Common myeloid progenitor, CD34-positive (primary cell): ENCODE results near the gene UFD1.

Experiments
- CTCF ChIA-PET: fragments of 350-600 bp; sonication (Branson Sonifier 250); formaldehyde crosslinking; loops from one replicate; lab custom pipeline; 2021; ENCODE audit warnings: antibody characterized with exemption; lab: Charles Lee
- POLR2A ChIA-PET: fragments of 350-600 bp; sonication (Branson Sonifier 250); formaldehyde crosslinking; loops from one replicate; lab custom pipeline; 2021; ENCODE audit warnings: antibody characterized with exemption; lab: Charles Lee
- DNase-seq, 3 donors: peaks; one replicate each; pipeline versions ENCODE4 v3.0.0 to v3.0.0-alpha.2; 2013
- H3K27ac ChIP-seq, 2 experiments: 1 replicate in 1 of 2; 2 replicates in 1 of 2; pipeline ENCODE4 v1.7.0; 2013; ENCODE audit warnings: inconsistent platforms in 2 of 2, low read length in 2 of 2, mild to moderate bottlenecking in 2 of 2, low read depth in 1 of 2, moderate library complexity in 1 of 2; ENCODE audit not compliant: severe bottlenecking in 2 of 2, insufficient read depth in 1 of 2, poor library complexity in 1 of 2
- H3K27me3 ChIP-seq, 5 experiments: replicated peaks in 2 of 5; 1 replicate in 3 of 5; 2 replicates in 2 of 5; pipeline versions ENCODE4 v1.6.1 to v1.7.0; 2013; ENCODE audit warnings: low read length in 4 of 5, mild to moderate bottlenecking in 2 of 5, moderate library complexity in 2 of 5, inconsistent platforms in 1 of 5; ENCODE audit not compliant: insufficient read depth in 5 of 5, control insufficient read depth in 4 of 5
- H3K36me3 ChIP-seq, 4 experiments: 1 replicate in 2 of 4; 2 replicates in 2 of 4; pipeline versions ENCODE4 v1.6.1 to v1.7.0; 2013; ENCODE audit warnings: low read length in 3 of 4, control low read depth in 1 of 4, mild to moderate bottlenecking in 1 of 4; ENCODE audit not compliant: control insufficient read depth in 4 of 4, insufficient read depth in 4 of 4
- H3K4me1 ChIP-seq, 4 experiments: 1 replicate in 3 of 4; 2 replicates in 1 of 4; pipeline versions ENCODE4 v1.6.1 to v1.7.1; 2013; ENCODE audit warnings: low read length in 3 of 4, mild to moderate bottlenecking in 3 of 4, control low read depth in 1 of 4, inconsistent platforms in 1 of 4, moderate library complexity in 1 of 4; ENCODE audit not compliant: control insufficient read depth in 4 of 4, insufficient read depth in 4 of 4; ENCODE audit errors: control extremely low read depth in 1 of 4
- H3K4me3 ChIP-seq, 7 experiments: 1 replicate in 4 of 7; 2 replicates in 3 of 7; pipeline versions ENCODE4 v1.5.1 to v1.7.0; 2013; ENCODE audit warnings: mild to moderate bottlenecking in 7 of 7, low read length in 6 of 7, moderate library complexity in 6 of 7, inconsistent platforms in 2 of 7, low read depth in 2 of 7, control low read depth in 1 of 7; ENCODE audit not compliant: insufficient read depth in 4 of 7, control insufficient read depth in 1 of 7; ENCODE audit errors: extremely low read depth in 1 of 7
- H3K9me3 ChIP-seq, 5 experiments: 1 replicate in 4 of 5; 2 replicates in 1 of 5; pipeline versions ENCODE4 v1.6.1 to v1.7.1; 2013; ENCODE audit warnings: low read length in 4 of 5, mild to moderate bottlenecking in 2 of 5, inconsistent platforms in 1 of 5, low read depth in 1 of 5, moderate library complexity in 1 of 5; ENCODE audit not compliant: control insufficient read depth in 4 of 5, insufficient read depth in 2 of 5; ENCODE audit errors: control extremely low read depth in 1 of 5
- WGBS: methylation state at CpG from one replicate; pipeline ENCODE4 v1.1.5; 2013; ENCODE audit not compliant: insufficient coverage; 5-methylcytosine and 5-hydroxymethylcytosine counted together

The UFD1 gene

DNA sequence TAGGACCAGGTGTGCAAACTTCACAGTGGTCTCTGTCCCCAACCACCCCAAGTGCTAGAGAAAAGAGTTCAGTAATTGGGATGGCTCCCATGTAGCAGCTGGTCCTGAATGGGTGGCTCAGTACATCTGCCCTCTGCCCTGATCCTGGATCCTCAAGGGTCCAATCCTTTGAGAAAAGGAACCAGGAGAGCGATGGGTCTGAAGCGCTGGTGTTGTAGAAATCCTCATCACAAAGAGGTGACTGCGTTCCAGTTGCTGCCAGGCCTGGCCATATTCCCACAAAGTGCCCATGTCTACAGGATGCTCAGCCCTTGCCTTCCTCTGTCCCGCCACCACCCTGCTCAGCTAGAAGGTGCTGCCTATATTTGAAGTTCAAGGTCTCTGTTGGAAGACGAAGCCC is 25.3 kb downstream of the UFD1 start:
- Histone ChIP-seq H3K27ac (no peak overlapping the region), H3K27me3 (no peaks in the 10 kb centered on the region), H3K4me1 (peaks cover 0 to 4% (median under 1%) of the 10 kb centered on the region in 4 experiments), H3K4me3 (no peak overlapping the region), H3K36me3 (peaks cover 18 to 78% (median 57%) of the 10 kb centered on the region in 4 experiments), H3K9me3 (no peaks in the 10 kb centered on the region)
- ChIA-PET CTCF (no interaction called here), POLR2A (no interaction called here)
- DNase-seq, result no peak
- WGBS, result 95% methylated on average over 3 of the region's 5 CpGs

GRCh38 chr22:19451570-19451969 is 27.4 kb downstream of the UFD1 start:
- 100% methylated on average over 1 of the region's 4 CpGs for WGBS
- ChIA-PET POLR2A (interaction anchor here (0.5 kb wide), 1 partner anchor 35 kb away, joined by 3 read pairs; no protein-coding TSS in a partner anchor), CTCF (interaction anchor here (1.0 to 1.3 kb wide), 2 partner anchors 15 to 20 kb away, joined by 4 read pairs; partner anchors contain the start of gene HIRA)
- no peak overlapping the region for H3K27ac ChIP-seq
- H3K4me1 ChIP-seq, result peaks cover 4 to 16% (median 15%) of the 10 kb centered on the region in 4 experiments
- H3K9me3 ChIP-seq, result no peaks in the 10 kb centered on the region
- H3K36me3 ChIP-seq, result peaks cover 11 to 64% (median 45%) of the 10 kb centered on the region in 4 experiments
- DNase-seq, result no peak
- H3K27me3 ChIP-seq, result no peaks in the 10 kb centered on the region
- no peak overlapping the region for H3K4me3 ChIP-seq

- ChIA-PET CTCF (interaction anchor here (1.0 to 1.3 kb wide), 2 partner anchors 16 to 19 kb away, joined by 4 read pairs; partner anchors contain the start of gene HIRA), POLR2A (no interaction called here)
- DNase-seq, result no peak
- Histone ChIP-seq H3K9me3 (no peaks in the 10 kb centered on the region), H3K27me3 (no peaks in the 10 kb centered on the region), H3K36me3 (peaks cover 11 to 58% (median 40%) of the 10 kb centered on the region in 4 experiments), H3K4me1 (peaks cover 9 to 26% (median 20%) of the 10 kb centered on the region in 4 experiments), H3K4me3 (no peak overlapping the region), H3K27ac (no peak overlapping the region)
- 97% methylated on average over 5 of the region's 8 CpGs for WGBS
Measured at GRCh38 chr22:19450363-19451175, 28.4 kb downstream of the UFD1 start.

GRCh38 chr22:19449422-19449767 is 29.6 kb downstream of the UFD1 start:
- ChIA-PET CTCF (no interaction called here), POLR2A (no interaction called here)

DNA sequence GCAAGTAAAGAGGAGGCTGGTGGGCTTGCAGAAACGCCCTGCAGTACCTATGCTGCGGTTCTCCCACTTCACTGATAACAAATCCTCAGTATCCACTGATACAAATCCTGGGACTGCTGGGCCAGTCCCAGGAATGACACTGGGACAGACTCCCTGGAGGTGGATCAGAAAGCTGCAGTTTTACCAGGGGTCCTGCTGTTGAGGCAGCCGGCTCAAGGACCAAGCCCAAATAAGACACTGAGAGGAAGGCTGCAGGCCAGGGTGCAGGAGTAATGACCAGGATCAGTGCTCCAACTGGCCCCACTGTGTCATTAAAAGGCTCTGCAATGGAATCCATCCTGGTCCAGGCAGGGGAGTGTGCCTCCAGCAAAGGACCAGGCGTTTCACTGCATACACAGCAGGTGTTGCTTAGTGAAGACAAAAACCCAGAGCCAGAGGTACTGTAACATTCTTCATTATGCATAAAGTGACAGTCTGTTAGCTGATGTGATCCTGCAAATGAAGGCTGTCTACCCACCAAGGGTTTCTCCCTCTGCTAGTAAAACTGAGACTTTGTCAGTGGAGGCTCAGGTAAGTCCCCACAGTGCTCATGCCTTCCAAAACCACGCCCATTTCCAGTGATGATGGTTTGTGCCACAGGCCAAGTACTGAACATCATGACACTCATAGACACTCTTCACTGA is 30.1 kb downstream of the UFD1 start:
- POLR2A ChIA-PET, result no interaction called here
- H3K9me3 ChIP-seq, result no peaks in the 10 kb centered on the region

More at GRCh38 chr22:19449422-19449767, 29.6 kb downstream of the UFD1 start:
- H3K4me3 ChIP-seq, result no peak overlapping the region
- no peak for DNase-seq
- H3K27ac ChIP-seq, result no peak overlapping the region
- peaks cover 9 to 29% (median 20%) of the 10 kb centered on the region in 4 experiments for H3K4me1 ChIP-seq
- no peaks in the 10 kb centered on the region for H3K27me3 ChIP-seq
- no peaks in the 10 kb centered on the region for H3K9me3 ChIP-seq
- 80% methylated on average over 1 of the region's 2 CpGs for WGBS
- peaks cover 9 to 56% (median 34%) of the 10 kb centered on the region in 4 experiments for H3K36me3 ChIP-seq

DNA sequence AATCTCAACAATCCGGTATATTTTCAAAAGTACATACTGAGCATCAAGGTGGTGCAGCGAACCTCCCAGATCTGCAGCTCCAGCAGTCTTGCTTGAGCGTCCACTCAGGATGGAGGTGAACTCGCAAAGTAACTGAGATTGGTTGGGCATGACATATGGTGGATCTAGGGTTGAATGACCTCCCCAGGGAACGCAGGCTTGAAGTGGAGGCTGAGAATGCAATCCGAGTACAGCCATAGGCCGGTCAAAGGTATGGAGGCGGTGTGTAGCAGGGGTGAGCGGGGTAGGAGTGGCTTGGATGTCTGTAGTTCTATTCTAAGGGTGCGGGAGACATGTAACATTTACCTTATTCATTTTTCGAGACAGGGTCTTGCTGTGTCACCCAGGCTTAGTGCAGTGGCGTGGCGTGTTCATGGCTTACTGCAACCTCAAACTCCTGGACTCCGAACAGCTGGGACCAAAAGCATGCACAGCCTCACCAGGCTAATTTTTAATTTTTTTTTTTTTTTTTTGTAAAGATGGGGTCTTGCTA is 30.9 kb downstream of the UFD1 start:
- WGBS, result 19% methylated on average over 12 of the region's 14 CpGs
- DNase-seq, result peak; percentile 29 to 56 (median 50)
- Histone ChIP-seq H3K27me3 (no peaks in the 10 kb centered on the region), H3K9me3 (no peaks in the 10 kb centered on the region), H3K4me3 (peak overlapping the region; percentile 67 to 96 (median 89)), H3K4me1 (peaks cover 9 to 29% (median 20%) of the 10 kb centered on the region in 4 experiments), H3K36me3 (peaks cover 3 to 55% (median 32%) of the 10 kb centered on the region in 4 experiments), H3K27ac (peak overlapping the region; percentile 75 to 92)
- ChIA-PET POLR2A (interaction anchor here (1.6 kb wide), 1 partner anchor 16 kb away, joined by 3 read pairs; the partner anchor contains the start of gene MRPL40), CTCF (interaction anchor here (0.8 kb wide), 1 partner anchor 9 kb away, joined by 3 read pairs; no protein-coding TSS in a partner anchor)

More for the DNA sequence above, 30.1 kb downstream of the UFD1 start:
- Histone ChIP-seq H3K27me3 (no peaks in the 10 kb centered on the region), H3K27ac (no peak overlapping the region), H3K4me1 (peaks cover 9 to 29% (median 20%) of the 10 kb centered on the region in 4 experiments), H3K4me3 (peak overlapping the region in 4 of 7 experiments; percentile 82 to 96 (median 92)), H3K36me3 (peaks cover 5 to 56% (median 31%) of the 10 kb centered on the region in 4 experiments)
- no peak for DNase-seq
- CTCF ChIA-PET, result no interaction called here
- WGBS, result 100% methylated on average over 2 of the region's 5 CpGs
